Cardiac muscle cell (in vitro differentiated cells and primary cell): Measurements from ENCODE around the gene RAD9A. TPM values are rescaled to one million over a fixed set of nuclear protein-coding genes. Genes with fewer than 3 reads are reported as not detected.

Experiments used
- DNase-seq, 2 donors: peaks; one replicate each; pipeline versions ENCODE4 v3.0.0 to v3.0.0-alpha.2; 2010 to 2017; ENCODE audit warnings: low read depth in 1 of 2, low spot score in 1 of 2
- H3K27ac ChIP-seq: fragments of 200-600 bp; sonication (generic); 2 replicates; pipeline ENCODE4 v1.5.1; 2016
- H3K27me3 ChIP-seq: fragments of 200-600 bp; sonication (generic); 2 replicates; pipeline ENCODE4 v1.6.0; 2016; ENCODE audit warnings: control low read depth
- H3K36me3 ChIP-seq: fragments of 200-600 bp; sonication (generic); 2 replicates; pipeline ENCODE4 v1.5.1; 2016; ENCODE audit warnings: control low read depth
- H3K4me1 ChIP-seq: fragments of 200-600 bp; sonication (generic); 2 replicates; pipeline ENCODE4 v1.8.1; 2017; ENCODE audit warnings: low read depth, mild to moderate bottlenecking, mixed run types
- H3K4me3 ChIP-seq: fragments of 200-600 bp; sonication (generic); 2 replicates; pipeline ENCODE4 v1.5.1; 2016; ENCODE audit warnings: mild to moderate bottlenecking
- H3K9me3 ChIP-seq: fragments of 200-600 bp; sonication (generic); 2 replicates; pipeline ENCODE4 v1.5.1; 2017; ENCODE audit warnings: low read depth, mild to moderate bottlenecking, control low read depth
- polyA plus RNA-seq: library from polyadenylated mRNA; unstranded; fragments of >200 nt; fragmentation: Nextera tagmentation; extraction: Ambion mirVana; gene quantifications from 2 replicates; pipeline ENCODE4 v1.2.1, GENCODE V29; 2016
- total RNA-seq: library from RNA; depleted of rRNA; stranded (reverse); fragments of >200 nt; gene quantifications from 2 replicates; pipeline ENCODE4 v1.2.3, GENCODE V29; 2016
- TF ChIP-seq, protein P1 (sequence below): IDR thresholded peaks from 2 replicates; pipeline ENCODE4 v1.5.1; 2012; ENCODE audit warnings: low read depth, mild to moderate bottlenecking, low read length

The RAD9A gene
- total and polyA plus RNA-seq, 2 experiments from 2014 or later: 22.2 to 27.5 TPM

- peaks cover 7% of the 10 kb centered on the region for H3K4me1 ChIP-seq
- TF ChIP-seq, protein P1, sequence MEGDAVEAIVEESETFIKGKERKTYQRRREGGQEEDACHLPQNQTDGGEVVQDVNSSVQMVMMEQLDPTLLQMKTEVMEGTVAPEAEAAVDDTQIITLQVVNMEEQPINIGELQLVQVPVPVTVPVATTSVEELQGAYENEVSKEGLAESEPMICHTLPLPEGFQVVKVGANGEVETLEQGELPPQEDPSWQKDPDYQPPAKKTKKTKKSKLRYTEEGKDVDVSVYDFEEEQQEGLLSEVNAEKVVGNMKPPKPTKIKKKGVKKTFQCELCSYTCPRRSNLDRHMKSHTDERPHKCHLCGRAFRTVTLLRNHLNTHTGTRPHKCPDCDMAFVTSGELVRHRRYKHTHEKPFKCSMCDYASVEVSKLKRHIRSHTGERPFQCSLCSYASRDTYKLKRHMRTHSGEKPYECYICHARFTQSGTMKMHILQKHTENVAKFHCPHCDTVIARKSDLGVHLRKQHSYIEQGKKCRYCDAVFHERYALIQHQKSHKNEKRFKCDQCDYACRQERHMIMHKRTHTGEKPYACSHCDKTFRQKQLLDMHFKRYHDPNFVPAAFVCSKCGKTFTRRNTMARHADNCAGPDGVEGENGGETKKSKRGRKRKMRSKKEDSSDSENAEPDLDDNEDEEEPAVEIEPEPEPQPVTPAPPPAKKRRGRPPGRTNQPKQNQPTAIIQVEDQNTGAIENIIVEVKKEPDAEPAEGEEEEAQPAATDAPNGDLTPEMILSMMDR: no peak
- no peak overlapping the region for H3K27ac ChIP-seq
- no peaks in the 10 kb centered on the region for H3K36me3 ChIP-seq
- H3K9me3 ChIP-seq: no peaks in the 10 kb centered on the region
- peak in 1 of 2 donors; percentile 35 for DNase-seq
- no peak overlapping the region for H3K4me3 ChIP-seq
- H3K27me3 ChIP-seq: peaks cover 9% of the 10 kb centered on the region
Observed at GRCh38 chr11:67416416-67417335, 24.9 kb downstream of the RAD9A start.

- TF ChIP-seq, protein P1: no peak
- Histone ChIP-seq H3K9me3 (no peaks in the 10 kb centered on the region), H3K4me1 (peaks cover 7% of the 10 kb centered on the region), H3K4me3 (no peak overlapping the region), H3K36me3 (no peaks in the 10 kb centered on the region), H3K27ac (no peak overlapping the region), H3K27me3 (peaks cover 9% of the 10 kb centered on the region)
- DNase-seq: no peak
Observed at GRCh38 chr11:67417425-67417824, 25.6 kb downstream of the RAD9A start.

DNA sequence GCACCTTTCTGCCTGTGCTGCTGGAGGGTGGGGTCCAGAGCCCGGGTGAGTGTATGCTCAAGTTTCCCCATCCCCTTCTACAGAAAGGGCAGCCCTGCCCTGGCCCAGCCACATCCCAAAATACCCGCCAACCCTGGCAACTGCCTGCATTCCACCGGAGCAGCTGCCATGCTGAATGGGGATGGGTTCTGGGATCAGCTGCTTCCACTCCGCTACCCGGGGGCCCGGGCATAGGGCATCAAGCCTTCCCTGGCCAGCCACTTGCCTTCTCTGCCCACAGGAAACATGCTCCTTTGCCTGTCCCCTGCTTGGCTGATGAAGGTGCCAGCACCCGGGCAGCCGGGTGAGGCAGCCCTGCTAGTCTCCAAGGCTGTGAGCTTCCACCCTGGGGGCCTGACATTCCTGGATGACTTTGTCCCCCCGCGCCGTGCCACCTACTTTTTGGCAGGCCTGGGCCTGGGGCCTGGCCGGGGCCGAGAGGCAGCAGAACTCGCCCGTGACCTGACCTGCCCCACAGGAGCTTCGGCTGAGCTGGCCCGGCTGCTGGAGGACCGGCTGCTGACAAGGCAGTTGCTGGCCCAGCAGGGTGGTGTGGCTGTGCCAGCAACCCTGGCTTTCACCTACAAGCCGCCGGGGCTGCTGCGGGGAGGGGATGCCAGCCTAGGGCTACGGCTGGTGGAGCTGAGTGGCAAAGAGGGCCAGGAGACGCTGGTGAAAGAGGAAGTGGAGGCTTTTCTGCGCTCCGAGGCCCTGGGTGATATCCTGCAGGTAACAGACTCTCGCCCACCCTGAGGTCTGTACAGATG is 26.9 kb downstream of the RAD9A start:
- TF ChIP-seq, protein P1: no peak
- Histone ChIP-seq H3K27ac (no peak overlapping the region), H3K36me3 (no peaks in the 10 kb centered on the region), H3K27me3 (peaks cover 9% of the 10 kb centered on the region), H3K4me1 (peaks cover 7% of the 10 kb centered on the region), H3K4me3 (no peak overlapping the region), H3K9me3 (no peaks in the 10 kb centered on the region)
- no peak for DNase-seq

DNA sequence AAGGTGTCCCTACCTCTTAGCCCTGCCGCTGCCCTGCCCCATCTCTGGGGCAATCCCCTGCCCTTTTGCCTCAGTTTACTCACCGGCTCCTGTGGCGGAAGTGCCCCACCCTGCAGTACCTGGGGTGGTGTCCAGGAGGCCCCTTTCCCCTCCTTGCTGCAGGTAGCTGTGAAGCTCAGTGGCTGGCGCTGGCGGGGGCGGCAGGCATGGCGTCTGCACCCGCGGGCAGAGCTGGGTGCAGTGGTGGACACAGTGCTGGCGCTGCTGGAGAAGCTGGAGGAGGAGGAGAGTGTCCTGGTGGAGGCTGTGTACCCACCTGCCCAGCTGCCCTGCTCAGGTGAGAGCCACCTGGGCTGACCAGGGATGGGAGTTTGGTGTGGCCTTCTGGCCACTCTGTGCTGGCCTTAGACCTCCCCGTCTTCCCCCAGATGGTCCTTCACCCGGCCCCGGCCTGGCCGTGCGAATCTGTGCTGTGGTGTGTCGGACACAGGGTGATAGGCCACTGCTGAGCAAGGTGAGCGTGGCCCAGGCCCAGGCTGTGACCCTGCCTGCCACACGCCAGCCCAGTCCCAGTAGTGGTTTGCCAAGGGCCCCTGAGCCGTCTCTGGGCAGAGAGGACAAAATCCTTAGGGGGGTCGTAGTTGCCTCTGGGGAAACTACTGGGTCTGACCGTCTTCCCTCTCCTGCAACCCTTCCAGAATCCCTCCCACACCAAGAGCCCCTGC is 27.7 kb downstream of the RAD9A start:
- no peak overlapping the region for H3K4me3 ChIP-seq
- H3K36me3 ChIP-seq: no peaks in the 10 kb centered on the region
- DNase-seq: no peak
- peaks cover 7% of the 10 kb centered on the region for H3K4me1 ChIP-seq
- no peaks in the 10 kb centered on the region for H3K9me3 ChIP-seq
- TF ChIP-seq, protein P1: no peak
- H3K27ac ChIP-seq: no peak overlapping the region
- H3K27me3 ChIP-seq: peaks cover 9% of the 10 kb centered on the region

GRCh38 chr11:67420147-67420645 is 28.4 kb downstream of the RAD9A start:
- peak overlapping the region; percentile 82 for H3K27ac ChIP-seq
- H3K27me3 ChIP-seq: peaks cover 2% of the 10 kb centered on the region
- DNase-seq: no peak
- no peaks in the 10 kb centered on the region for H3K9me3 ChIP-seq
- peak overlapping the region; percentile 32 for H3K4me3 ChIP-seq
- H3K4me1 ChIP-seq: peaks cover 7% of the 10 kb centered on the region
- TF ChIP-seq, protein P1: no peak
- no peaks in the 10 kb centered on the region for H3K36me3 ChIP-seq
